Measurements from ENCODE around the gene MAGI2.

GRCh38 chr7:78326876-78327275 is 1126.6 kb downstream of the MAGI2 start:
- TF ChIP-seq EZH2 (IDR thresholded peaks at IDR 0.05; ENCODE audit: borderline replicate concordance, low read length) (no peak), CTCF (conservative IDR thresholded peaks at IDR 0.05 in 1 of 2, IDR thresholded peaks at IDR 0.05 in 1 of 2; ENCODE audit: extremely low read depth in 1 of 2, insufficient read depth in 1 of 2, low read depth in 1 of 2, low read length in 2 of 2) (no peak)
